ENCODE measurements around the gene HERC3. TPM values are rescaled to one million over a fixed set of nuclear protein-coding genes. Genes with fewer than 3 reads are reported as not detected.

HERC3 gene
- total and polyA plus RNA-seq, 2 of the 13 experiments (the other 11 are each of a cell fraction or from before 2014, with no cell fraction given) = 3.8 to 6.2 TPM

DNA sequence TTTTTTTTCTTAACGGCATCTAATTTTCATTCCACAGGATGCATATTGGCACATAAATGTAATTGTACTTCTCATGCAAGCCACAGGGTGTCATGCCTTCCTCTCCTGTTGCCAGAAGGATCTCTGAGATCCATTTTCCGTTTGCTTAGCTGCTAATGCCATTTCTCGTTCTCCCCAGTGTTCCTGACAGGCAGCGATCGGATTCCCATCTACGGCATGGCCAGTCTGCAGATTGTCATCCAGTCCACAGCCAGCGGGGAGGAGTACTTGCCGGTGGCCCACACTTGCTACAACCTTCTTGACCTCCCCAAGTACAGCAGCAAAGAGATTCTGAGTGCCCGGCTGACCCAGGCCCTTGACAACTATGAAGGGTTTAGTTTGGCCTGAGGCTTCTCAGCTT lies 114.3 kb downstream of the HERC3 start (continued):
- TF ChIP-seq, protein P1, sequence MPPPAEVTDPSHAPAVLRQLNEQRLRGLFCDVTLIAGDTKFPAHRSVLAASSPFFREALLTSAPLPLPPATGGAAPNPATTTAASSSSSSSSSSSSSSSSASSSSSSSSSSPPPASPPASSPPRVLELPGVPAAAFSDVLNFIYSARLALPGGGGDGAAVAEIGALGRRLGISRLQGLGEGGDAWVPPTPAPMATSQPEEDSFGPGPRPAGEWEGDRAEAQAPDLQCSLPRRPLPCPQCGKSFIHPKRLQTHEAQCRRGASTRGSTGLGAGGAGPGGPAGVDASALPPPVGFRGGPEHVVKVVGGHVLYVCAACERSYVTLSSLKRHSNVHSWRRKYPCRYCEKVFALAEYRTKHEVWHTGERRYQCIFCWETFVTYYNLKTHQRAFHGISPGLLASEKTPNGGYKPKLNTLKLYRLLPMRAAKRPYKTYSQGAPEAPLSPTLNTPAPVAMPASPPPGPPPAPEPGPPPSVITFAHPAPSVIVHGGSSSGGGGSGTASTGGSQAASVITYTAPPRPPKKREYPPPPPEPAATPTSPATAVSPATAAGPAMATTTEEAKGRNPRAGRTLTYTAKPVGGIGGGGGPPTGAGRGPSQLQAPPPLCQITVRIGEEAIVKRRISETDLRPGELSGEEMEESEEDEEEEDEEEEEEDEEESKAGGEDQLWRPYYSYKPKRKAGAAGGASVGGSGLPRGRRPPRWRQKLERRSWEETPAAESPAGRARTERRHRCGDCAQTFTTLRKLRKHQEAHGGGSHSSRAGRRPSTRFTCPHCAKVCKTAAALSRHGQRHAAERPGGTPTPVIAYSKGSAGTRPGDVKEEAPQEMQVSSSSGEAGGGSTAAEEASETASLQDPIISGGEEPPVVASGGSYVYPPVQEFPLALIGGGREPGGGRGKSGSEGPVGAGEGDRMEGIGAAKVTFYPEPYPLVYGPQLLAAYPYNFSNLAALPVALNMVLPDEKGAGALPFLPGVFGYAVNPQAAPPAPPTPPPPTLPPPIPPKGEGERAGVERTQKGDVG (CRISPR knock-in tag; IDR thresholded peaks at IDR 0.05; ENCODE audit: borderline replicate concordance) = 0 out of 2 replicates have a peak, but pooled peaks have one; percentile 51
- no peak for TF ChIP-seq ZFP90 (CRISPR knock-in tag; IDR thresholded peaks at IDR 0.05; ENCODE audit: borderline replicate concordance)
- TF ChIP-seq, protein P2, sequence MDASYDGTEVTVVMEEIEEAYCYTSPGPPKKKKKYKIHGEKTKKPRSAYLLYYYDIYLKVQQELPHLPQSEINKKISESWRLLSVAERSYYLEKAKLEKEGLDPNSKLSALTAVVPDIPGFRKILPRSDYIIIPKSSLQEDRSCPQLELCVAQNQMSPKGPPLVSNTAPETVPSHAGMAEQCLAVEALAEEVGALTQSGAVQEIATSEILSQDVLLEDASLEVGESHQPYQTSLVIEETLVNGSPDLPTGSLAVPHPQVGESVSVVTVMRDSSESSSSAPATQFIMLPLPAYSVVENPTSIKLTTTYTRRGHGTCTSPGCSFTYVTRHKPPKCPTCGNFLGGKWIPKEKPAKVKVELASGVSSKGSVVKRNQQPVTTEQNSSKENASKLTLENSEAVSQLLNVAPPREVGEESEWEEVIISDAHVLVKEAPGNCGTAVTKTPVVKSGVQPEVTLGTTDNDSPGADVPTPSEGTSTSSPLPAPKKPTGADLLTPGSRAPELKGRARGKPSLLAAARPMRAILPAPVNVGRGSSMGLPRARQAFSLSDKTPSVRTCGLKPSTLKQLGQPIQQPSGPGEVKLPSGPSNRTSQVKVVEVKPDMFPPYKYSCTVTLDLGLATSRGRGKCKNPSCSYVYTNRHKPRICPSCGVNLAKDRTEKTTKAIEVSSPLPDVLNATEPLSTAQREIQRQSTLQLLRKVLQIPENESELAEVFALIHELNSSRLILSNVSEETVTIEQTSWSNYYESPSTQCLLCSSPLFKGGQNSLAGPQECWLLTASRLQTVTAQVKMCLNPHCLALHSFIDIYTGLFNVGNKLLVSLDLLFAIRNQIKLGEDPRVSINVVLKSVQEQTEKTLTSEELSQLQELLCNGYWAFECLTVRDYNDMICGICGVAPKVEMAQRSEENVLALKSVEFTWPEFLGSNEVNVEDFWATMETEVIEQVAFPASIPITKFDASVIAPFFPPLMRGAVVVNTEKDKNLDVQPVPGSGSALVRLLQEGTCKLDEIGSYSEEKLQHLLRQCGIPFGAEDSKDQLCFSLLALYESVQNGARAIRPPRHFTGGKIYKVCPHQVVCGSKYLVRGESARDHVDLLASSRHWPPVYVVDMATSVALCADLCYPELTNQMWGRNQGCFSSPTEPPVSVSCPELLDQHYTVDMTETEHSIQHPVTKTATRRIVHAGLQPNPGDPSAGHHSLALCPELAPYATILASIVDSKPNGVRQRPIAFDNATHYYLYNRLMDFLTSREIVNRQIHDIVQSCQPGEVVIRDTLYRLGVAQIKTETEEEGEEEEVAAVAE (CRISPR knock-in tag; IDR thresholded peaks at IDR 0.05; ENCODE audit: borderline replicate concordance) = no peak
- TF ChIP-seq ZBTB38 (CRISPR knock-in tag; IDR thresholded peaks at IDR 0.05) = peak; percentile 56; the same call in 1 of the 2 replicates
- TF ChIP-seq, protein P3, sequence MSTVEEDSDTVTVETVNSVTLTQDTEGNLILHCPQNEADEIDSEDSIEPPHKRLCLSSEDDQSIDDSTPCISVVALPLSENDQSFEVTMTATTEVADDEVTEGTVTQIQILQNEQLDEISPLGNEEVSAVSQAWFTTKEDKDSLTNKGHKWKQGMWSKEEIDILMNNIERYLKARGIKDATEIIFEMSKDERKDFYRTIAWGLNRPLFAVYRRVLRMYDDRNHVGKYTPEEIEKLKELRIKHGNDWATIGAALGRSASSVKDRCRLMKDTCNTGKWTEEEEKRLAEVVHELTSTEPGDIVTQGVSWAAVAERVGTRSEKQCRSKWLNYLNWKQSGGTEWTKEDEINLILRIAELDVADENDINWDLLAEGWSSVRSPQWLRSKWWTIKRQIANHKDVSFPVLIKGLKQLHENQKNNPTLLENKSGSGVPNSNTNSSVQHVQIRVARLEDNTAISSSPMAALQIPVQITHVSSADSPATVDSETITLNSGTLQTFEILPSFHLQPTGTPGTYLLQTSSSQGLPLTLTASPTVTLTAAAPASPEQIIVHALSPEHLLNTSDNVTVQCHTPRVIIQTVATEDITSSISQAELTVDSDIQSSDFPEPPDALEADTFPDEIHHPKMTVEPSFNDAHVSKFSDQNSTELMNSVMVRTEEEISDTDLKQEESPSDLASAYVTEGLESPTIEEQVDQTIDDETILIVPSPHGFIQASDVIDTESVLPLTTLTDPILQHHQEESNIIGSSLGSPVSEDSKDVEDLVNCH (CRISPR knock-in tag; IDR thresholded peaks at IDR 0.05) = no peak
- TF ChIP-seq FOXA1 (IDR thresholded peaks at IDR 0.05) = no peak
- 0 out of 2 replicates have a peak, but pooled peaks have one; percentile 20 for TF ChIP-seq FOXA1 (CRISPR knock-in tag; IDR thresholded peaks at IDR 0.05)
- TF ChIP-seq ZNF605 (CRISPR knock-in tag; IDR thresholded peaks at IDR 0.05) = 0 out of 2 replicates have a peak, but pooled peaks have one; percentile 37
- no peak for TF ChIP-seq EZH2 (conservative IDR thresholded peaks at IDR 0.05; ENCODE audit: low read depth, low read length)
- no peak for TF ChIP-seq ZFX (CRISPR knock-in tag; IDR thresholded peaks at IDR 0.05; ENCODE audit: low read depth)
